NCI-H2171 (cell line): ENCODE data around the gene SHBG.
"Not testable (repeated sequence)": the region's sequence is repeated elsewhere in the genome, so short reads cannot be mapped to it uniquely, and the experiment has no call there.

Experiments used
- DNase-seq: peaks from one replicate; lab custom pipeline; 2025; lab: John Stamatoyannopoulos, UW

SHBG gene, protein sequence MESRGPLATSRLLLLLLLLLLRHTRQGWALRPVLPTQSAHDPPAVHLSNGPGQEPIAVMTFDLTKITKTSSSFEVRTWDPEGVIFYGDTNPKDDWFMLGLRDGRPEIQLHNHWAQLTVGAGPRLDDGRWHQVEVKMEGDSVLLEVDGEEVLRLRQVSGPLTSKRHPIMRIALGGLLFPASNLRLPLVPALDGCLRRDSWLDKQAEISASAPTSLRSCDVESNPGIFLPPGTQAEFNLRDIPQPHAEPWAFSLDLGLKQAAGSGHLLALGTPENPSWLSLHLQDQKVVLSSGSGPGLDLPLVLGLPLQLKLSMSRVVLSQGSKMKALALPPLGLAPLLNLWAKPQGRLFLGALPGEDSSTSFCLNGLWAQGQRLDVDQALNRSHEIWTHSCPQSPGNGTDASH

DNA sequence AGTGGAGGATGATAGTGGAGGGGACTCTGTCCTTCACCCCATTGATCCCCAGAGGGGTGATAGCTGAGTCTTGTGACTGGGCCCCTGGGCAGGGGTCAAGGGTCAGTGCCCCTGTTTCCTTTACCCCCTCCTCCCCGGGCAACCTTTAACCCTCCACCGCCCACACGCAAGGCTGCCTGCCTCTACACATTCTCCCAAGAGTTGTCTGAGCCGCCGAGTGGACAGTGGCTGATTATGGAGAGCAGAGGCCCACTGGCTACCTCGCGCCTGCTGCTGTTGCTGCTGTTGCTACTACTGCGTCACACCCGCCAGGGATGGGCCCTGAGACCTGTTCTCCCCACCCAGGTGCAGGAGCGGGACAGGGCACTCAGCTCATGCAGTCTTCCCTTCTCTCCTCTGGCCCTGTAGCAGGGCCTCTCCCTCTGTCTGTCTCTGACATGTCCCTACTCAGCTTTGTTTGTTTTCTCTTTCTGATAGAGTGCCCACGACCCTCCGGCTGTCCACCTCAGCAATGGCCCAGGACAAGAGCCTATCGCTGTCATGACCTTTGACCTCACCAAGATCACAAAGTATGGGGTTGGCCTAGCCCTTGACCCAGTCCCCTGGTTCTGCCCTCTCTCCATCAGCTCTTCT is at the start of gene SHBG:
Gene SHBG (plus strand): TSS at position 197 of the 633 bp plus-strand sequence. CDS start 38 bp downstream, at position 235.
- DNase-seq = no peak

DNA sequence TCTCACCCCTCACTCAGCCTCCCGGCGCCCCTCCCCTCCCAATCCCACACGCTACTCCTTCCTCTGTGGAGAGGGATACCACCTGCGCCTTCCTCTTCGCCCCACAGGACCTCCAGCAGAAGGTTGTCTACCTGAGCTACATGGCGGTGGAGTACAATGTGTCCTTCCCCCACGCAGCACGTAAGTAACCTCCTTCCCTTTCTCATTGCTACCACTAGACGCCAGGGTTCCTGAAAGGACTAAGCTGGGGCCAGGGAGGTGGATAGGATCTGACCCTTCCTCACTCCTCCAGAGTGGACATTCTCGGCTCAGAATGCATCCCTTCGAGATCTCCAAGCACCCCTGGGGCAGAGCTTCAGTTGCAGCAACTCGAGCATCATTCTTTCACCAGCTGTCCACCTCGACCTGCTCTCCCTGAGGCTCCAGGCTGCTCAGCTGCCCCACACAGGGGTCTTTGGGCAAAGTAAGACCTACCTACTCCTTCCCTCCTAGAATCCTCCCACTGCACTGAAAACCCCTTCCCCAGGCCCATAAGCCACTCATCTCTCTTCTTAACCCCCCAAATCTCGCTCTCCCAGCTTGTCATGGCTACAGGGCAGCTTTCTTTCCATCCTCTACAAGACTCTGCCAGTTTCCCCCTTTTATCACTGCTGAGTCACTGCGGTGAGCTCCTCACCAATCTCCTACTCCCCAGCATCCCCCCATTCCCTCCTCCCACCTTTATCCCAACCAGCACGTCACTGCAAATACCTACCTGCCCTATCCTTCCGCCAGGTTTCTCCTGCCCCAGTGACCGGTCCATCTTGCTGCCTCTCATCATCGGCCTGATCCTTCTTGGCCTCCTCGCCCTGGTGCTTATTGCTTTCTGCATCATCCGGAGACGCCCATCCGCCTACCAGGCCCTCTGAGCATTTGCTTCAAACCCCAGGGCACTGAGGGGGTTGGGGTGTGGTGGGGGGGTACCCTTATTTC is 49.0 kb upstream of the SHBG start:
- no peak for DNase-seq

DNA sequence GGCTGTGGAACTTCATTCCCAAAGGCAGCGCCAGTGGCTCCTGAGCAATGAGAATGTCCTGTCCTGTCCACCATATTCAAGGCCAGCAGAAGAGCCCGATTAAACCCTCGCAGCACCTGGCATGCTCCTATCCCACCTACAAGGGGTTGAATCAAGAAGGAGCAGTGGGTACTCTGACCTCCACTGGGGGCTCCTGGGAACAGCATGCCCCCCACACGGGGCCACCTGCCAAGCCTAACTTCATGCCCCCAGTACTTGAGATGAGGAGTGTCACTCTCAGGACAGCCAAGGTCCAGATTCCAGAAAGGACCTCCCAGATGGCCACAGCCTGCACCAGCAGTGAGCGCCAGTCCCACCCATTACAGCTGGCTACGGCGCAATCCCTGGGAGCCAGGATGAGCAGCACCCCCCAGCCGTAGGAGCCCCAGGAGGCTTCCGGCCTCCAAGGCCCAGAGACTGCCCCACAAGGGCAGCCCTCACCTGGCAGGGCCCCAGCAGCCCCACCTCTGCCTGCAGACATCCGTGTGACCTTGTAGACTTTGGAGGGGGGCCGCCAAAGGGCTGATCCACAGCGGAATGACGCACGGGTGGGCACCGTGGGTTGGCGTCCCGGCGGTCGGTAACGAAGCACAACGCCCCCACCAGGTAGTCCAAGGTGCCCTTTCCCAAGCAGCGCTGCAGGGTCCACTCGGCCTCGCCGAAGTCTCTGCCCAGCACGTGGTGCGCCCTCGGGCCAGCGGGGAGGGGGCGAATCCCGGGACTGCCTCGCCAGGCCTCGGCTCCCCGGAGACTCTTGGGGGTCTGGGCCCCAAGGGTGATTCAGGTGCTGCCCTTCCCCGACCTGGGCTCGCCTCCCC is 47.3 kb upstream of the SHBG start:
- no peak for DNase-seq

DNA sequence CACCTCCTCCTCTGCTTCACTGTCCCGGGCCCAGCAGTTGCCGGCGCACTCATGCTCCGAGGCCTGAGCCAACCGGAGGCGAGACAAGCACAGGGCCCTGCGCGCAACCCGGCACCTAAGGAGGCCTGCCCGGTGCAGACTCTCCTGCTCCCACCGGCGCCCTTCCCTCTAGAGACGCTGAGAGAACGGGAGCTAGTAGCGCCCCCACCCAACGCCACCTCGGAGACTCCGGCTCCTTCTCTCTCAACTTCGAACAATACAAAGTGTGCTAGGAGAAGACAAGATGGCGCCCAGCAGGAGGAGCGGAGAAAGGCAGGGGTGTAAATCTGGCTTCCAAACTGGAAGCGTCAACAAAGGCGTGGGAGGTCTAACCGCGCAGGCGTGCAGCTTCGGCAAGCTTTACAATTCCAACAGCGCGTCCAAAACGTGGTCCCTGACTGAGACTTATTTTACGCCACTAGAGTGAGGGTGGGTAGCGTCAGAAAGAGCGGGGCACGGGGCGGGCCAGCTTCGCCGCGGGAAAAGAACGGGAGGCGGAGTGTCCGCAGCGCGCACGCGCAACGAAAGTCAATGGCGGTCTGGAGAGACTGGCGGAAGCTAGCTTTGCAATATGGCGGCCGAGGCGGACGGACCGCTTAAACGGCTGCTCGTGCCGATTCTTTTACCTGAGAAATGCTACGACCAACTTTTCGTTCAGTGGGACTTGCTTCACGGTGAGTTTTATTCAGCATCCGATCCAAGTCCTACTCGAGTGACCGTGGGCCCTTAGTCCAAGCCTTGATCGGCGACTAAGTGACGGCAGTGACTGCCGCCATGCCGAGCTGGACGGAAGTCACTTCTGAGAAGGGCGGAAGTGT is 46.5 kb upstream of the SHBG start, which contains the start of gene MPDU1:
Gene MPDU1 (plus strand): TSS at position 600 of the 857 bp plus-strand sequence. CDS start 11 bp downstream, at position 611.
- peak; percentile 95 for DNase-seq

DNA sequence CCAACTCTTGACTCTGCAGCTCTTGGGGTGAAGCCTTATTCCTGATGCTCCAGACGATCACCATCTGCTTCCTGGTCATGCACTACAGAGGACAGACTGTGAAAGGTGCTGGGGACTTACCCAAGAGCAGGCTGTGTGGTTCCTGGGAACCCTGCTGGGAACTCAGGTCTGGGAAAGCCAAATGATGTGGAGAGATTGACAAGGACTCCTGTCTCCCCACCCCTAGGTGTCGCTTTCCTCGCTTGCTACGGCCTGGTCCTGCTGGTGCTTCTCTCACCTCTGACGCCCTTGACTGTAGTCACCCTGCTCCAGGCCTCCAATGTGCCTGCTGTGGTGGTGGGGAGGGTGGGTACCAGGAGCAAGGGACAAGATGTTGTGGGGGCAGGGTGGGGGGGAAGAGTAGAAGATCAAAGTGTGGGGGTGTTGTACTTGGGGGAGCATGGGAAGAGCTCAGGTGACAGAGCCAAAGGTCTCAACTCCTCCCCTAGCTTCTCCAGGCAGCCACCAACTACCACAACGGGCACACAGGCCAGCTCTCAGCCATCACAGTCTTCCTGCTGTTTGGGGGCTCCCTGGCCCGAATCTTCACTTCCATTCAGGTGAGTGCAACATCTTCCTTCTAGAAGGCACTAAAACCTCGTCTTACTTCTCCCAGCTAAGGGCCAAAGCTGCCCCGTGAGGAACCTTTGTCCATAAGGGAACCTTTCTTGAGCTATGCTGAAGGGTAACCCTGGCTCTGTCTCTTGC is 43.1 kb upstream of the SHBG start:
- no peak for DNase-seq

DNA sequence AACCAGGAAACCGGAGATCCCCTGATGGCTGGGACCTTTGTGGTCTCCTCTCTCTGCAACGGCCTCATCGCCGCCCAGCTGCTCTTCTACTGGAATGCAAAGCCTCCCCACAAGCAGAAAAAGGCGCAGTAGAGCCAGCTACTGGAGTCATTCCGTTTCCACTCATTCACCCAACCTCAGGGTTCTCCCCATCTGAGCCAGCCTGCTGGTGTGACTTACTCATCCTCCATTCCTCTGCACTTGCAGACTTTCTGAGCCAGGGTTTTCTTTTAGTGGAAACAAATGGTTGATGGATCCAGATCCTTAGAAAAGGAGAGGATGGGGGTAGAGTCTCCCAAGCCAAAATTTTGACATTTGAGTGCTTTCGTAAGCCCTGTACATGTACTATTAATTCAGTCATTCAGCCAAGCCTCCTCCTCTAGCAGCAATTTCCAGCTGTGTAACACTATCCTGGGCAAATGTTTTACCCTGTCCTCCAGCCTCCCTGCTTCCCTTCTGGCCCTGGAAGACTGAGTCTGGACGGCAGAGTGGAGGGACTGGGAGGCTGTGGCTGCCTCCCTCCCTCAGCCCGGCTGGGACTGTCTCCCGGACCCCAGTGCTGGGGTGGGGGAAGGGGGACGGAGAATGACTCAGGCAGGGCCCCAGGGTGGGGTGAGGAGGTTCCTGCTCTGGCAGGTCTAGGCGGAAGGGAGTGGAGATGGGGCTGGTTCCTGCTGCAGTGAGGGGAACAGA is 42.3 kb upstream of the SHBG start:
- no peak for DNase-seq

DNA sequence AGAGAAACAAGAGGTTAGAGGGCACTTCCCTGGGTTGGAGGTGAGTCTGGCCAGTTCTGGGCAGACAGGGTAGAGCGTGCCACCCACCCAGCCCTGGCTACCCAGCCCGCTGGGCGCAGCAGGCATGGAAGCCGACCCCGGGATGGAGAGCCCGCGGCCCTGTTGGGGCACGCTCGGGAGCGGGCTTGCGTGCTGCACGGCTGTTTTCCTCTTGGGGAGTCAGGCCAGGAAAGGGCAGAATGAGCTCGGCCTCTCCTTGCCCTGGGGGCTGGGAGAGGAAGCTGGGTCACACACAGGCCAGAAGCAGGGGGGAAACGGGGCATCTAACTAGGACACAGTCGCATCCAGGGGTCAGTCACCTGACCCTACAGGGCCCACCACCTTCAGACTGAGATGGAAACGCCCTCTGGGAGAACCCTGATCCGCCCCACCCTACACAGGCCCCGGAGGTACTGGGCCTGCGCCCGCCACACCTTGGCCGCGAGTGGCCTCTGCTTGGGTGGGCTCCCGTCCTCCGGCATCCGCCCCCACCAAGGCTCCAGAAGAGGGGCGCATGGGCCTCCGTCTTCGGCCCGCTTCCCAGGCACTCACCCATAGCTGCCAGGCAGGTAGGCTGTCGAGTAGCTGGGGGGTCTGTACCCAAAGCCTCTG is 41.3 kb upstream of the SHBG start:
- no peak for DNase-seq

DNA sequence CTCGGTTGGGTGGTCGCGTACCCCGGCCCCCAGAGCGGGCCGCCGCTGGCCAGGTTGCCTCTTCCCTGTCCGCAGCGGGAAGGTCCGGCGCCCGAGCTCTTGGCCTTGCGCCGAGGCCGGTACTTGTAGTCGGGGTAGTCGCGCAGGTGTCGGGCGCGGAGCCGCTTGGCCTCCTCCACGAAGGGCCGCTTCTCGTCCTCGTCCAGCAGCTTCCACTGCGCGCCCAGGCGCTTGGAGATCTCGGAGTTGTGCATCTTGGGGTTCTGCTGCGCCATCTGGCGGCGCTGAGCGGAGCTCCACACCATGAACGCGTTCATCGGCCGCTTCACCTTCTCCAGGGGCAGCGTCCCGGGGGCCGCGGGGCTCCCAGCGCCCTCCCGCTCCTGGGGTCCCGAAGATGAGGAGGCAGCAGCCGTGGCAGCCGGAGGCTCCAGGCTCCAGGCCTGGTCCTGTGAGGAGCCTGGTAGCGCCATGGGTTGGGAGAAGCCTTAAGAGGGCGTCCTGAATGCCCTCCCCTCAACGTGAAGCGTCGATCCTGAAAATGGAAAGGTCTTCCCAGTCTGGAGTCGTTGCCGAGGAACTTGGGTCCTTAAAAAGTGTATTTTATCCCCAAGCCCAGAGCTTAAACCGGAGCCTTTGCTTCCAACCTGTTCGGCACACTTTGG is 40.6 kb upstream of the SHBG start:
- peak; percentile 67 for DNase-seq

DNA sequence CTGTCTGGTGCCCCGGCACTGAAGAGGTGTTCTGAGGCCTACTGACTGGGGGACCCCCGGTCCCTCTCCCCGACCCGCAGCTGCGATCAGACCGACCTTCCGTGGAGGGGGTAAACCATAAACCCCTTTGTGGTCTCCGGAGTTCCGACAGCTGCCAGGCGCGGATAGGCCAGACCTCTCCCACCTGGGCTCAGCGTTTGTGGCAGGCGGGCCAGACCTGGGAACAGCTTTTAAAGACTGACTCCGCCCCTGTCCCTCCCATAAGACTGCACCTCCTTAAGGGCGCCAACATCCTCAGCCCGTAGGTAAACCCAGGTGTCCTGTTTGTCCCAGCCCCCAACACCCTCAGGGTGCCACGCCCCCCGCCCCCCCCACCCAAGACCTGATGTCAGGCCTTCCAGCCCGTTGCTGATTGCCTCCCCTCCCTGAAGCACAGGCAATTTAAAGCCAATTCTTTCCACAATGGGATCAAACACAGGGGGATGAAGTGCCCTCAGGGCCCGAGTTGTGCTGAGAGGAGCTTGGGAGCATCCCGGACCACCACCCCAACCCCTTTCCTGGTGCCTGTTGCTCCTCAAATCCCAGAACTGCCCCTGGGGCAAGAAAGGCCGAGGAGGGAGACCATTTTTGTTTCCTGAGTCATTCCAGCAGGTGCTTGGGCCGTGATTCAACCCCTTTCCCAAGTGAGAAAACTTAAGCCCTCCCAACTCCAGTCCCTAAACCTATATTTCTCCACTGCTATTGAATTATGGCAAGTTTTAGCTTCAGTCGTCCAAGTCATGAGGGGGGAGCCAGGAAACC is 39.8 kb upstream of the SHBG start, which contains the start of gene SOX15:
Gene SOX15 (minus strand): TSS at position 204 of the 801 bp plus-strand sequence. CDS start 418 bp downstream, outside the sequence.
- DNase-seq = peak; percentile 17

DNA sequence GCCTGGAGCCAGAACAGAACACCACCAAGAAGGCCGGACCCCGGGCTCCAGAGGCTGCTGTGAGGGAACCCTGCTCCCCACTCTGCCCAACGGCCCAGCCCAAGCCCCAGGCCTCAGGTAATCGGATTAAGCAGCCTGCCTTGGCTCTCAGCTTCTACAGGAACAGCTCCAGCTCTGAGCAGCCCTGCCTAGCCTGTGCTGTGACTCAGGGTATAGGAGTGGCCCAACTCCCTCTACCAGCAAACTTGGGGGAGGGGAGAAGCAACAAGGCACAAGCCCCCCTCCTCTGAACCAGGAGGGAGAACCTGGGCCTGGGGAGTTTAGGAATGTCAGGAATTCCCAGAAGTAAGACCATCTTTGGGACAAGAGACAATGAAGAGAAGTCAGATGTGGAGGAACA is 39.2 kb upstream of the SHBG start:
- DNase-seq = no peak

DNA sequence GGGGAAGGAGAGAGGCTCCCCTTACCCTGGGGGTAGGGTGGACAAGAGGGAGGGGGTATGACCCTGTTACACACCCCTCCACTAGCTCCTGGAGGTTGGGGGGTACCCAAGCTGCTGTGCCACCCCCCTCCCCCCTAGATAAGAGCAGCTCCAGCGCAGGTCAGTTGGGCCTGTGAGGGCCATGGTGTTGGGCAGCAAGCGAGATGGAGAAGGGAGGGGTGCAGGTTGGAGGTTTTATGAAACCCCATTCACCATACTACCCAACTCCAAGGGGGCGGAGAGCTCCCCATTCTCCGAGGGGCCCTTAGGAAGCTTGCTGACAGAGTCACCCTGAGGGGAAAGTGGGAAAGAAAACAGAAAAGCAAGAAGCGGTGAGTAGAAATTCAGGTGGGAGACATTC is 38.3 kb upstream of the SHBG start:
- DNase-seq = no peak

DNA sequence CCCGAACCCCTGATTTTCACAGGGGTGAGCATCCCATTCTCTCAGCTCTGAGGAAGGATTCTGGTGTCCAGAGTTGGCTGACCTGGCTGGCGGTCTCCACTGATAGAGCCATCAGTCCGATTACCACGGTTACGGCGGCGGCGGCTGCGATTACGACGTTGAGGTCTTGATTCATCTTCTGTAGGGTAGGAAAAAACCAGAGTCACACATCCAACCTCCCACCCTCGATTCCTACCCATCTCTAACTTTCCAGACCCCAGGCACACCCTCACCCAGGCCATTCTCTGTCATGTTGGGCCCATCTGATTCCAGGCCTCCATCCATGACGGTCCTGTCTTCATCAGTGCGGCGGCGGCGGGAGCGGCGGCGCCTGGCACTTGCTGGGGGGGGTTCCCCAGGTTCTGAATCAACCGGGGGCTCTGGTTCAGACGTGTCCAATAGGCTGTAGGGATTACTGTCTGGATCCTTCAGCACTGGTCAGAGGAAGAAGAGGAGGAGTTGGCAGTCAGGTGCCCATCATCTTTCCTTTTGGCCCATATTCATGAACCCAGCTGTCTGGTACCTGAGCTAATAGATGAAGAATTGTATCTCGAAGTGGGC is 37.4 kb upstream of the SHBG start:
- DNase-seq = no peak

DNA sequence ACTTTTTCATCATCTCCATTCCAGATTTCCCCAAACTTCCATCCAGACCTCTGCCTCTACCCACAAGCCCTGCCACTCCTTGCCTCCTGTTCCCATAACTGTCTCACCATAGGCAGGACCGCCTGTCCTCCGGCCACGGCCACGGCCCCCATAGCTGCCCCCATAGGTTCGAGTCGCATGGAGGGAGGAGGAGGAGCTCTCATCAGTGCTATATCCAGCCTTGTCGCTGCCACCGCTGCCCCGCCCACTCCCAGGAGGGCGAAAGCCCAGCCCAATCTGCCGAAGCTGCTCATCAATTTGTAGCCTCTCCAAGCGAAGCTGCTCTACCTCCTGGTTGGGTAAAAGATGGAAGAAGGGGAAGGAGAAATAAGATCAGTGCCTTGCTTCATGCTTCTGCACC is 36.6 kb upstream of the SHBG start:
- DNase-seq = no peak

DNA sequence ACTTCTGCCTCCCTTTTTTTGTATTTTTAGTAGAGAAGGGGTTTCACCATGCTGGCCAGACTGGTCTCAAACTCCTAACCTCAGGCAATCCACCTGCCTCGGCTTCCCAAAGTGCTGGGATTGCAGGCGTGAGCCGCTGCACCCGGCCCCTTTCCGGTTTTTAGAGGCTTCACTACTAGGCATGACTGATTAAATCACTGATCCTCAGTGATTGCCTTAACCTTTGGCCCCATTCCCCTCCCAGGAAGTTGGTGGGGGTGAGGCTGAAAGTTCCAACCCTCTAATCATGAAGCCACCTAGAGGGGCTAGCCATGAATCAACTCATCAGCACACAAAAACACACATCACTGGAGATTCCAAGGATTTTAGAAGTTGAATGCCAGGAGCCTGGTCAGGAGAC is 32.4 kb upstream of the SHBG start:
- not testable (repeated sequence) for DNase-seq

DNA sequence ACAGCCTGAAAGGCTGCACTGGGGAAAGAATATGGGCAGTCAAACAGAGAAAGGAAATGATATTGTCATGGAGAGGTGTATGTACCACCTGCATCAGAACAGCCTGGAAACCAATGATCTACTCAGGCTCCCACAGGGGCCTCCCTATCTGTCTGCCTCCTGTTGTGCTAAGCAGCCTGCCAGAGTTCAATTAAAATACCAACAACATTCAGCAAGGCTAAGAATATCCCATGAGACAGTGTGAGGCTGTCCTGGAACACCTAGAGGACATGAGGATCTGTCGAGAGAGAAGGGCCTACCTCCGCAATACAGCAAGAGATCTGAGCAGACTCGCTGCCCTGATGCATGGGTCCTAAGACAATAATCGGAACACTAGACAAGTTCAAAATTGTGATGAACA is 23.7 kb upstream of the SHBG start:
- DNase-seq = no peak

DNA sequence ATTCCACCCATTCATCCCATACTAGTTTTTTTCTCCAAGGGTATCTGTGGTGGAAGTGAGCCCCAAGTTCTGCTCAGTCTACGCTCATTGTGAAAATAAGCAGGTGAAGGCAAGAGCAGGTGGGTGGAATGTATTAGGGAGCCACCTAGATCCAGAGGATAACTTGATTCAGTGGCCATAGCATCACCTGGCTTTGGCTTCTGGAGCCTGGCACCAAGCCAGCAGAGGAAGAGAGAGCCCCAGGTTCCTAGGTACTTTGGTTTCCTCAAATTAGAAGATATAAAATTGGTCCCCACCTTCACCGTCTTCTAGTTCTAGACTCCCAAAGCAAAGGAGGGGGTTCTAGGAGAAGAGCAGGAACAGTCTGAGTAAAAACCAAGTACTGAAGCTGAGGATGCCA is 19.3 kb upstream of the SHBG start:
- DNase-seq = no peak
